Measurements from ENCODE around the gene TECR. TPM values are rescaled to one million over a fixed set of nuclear protein-coding genes. Genes with fewer than 3 reads are reported as not detected.

The TECR gene
- total RNA-seq, 1 experiment from 2014 or later, result 164 TPM

DNA sequence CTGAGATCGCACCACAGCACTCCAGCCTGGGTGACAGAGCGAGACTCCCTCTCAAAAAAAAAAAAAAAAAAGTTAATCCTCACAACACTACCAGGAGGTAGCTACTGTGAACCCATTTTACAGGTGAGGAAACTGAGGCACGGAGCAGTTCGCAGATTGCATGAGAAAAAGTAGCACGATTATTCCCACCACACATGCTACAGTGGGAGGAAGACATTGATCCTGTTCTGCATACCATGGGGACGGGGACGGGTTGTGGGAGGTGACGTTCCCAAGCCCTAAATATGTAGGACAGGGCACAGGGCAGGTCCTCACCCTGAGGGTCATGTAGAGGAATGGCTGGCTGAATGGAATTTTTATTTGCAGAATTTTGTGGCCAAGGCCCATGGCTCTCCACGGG, 77.2 kb downstream of the TECR start:
- Histone ChIP-seq H3K79me2 (ENCODE audit: insufficient read depth, low read length) (no peaks in the 10 kb centered on the region), H2BK20ac (ENCODE audit: low read depth, low read length, poor library complexity, severe bottlenecking) (no peak overlapping the region), H3K23ac (ENCODE audit: insufficient read length, low read depth, low read length) (no peak overlapping the region), H3K79me1 (ENCODE audit: insufficient read depth, low read depth, low read length, poor library complexity, severe bottlenecking) (no peaks in the 10 kb centered on the region), H3K23me2 (ENCODE audit: insufficient read length, low read depth, low read length, poor library complexity, severe bottlenecking) (no peaks in the 10 kb centered on the region), H2AK5ac (ENCODE audit: insufficient read length, low read length) (no peak overlapping the region), H3K27ac (ENCODE audit: insufficient read length, low read depth, low read length) (no peak overlapping the region), H3K4me2 (ENCODE audit: insufficient read depth, insufficient read length, low read length) (no peak overlapping the region), H2BK15ac (ENCODE audit: low read depth, low read length) (no peak overlapping the region), H2BK120ac (ENCODE audit: low read depth, low read length, poor library complexity, severe bottlenecking) (no peak overlapping the region), H3T11ph (ENCODE audit: low read length) (no peak overlapping the region), H3K56ac (ENCODE audit: insufficient read length, low read depth, low read length) (no peak overlapping the region), H3K27me3 (ENCODE audit: insufficient read depth, low read length) (no peaks in the 10 kb centered on the region), H4K5ac (ENCODE audit: insufficient read length, low read depth, low read length) (no peak overlapping the region), H3K14ac (ENCODE audit: insufficient read depth, low read length) (no peak overlapping the region), H2BK5ac (ENCODE audit: insufficient read length, low read length) (no peak overlapping the region), H3K9me3 (ENCODE audit: control insufficient read depth, low read depth, low read length) (no peaks in the 10 kb centered on the region), H3K9ac (ENCODE audit: extremely low read depth, insufficient read length, low read length) (no peak overlapping the region), H4K8ac (replicated peaks; ENCODE audit: insufficient read length, low read depth, low read length) (no peak overlapping the region), H3K4ac (ENCODE audit: low read depth, low read length) (no peak overlapping the region), H3K18ac (ENCODE audit: insufficient read length, low read depth, low read length) (no peak overlapping the region), H4K20me1 (ENCODE audit: control insufficient read depth, insufficient read depth, insufficient read length) (no peaks in the 10 kb centered on the region), H4K91ac (ENCODE audit: insufficient read length, low read depth, low read length) (no peak overlapping the region), H2BK12ac (ENCODE audit: insufficient read length, low read depth, low read length) (no peak overlapping the region), H3K4me1 (ENCODE audit: insufficient read depth, low read length) (no peaks in the 10 kb centered on the region), H2AFZ (ENCODE audit: low read length) (no peak overlapping the region)
- no peaks in the 10 kb centered on the region for H3K4me1 Mint-ChIP-seq
- peaks cover 25 to 90% of the 10 kb centered on the region in 2 experiments for H3K9me3 Mint-ChIP-seq
- peaks cover 5% of the 10 kb centered on the region for H3K27me3 Mint-ChIP-seq (ENCODE audit: low read depth)
- no peak for DNase-seq
- H3K36me3 Mint-ChIP-seq (ENCODE audit: insufficient read depth in 1 of 3, low read depth in 3 of 3), result peaks cover 0 to 24% (median 7%) of the 10 kb centered on the region in 3 experiments; a peak in 4 of 7 replicates
- TF ChIP-seq CTCF (conservative IDR thresholded peaks at IDR 0.05), result no peak
- no CpG with 5 or more reads among the region's 9 CpGs for WGBS (ENCODE audit: extremely low coverage, insufficient read length, low lambda C conversion rate)
- H3K4me3 Mint-ChIP-seq, result no peak overlapping the region
- no peak overlapping the region for H3K27ac Mint-ChIP-seq

Data from H9 (cell line).